Measurements from ENCODE around the gene SLCO4A1. TPM values are rescaled to one million over a fixed set of nuclear protein-coding genes. Genes with fewer than 3 reads are reported as not detected.

The SLCO4A1 gene
- total and polyA plus RNA-seq, 9 of the 15 experiments (the other 6 are each of a cell fraction or from before 2014, with no cell fraction given) = 1.6 to 21.9 (median 12.8) TPM

- peaks cover 53 to 95% of the 10 kb centered on the region in 2 experiments for H3K27me3 ChIP-seq (ENCODE audit: control insufficient read depth in 2 of 2, insufficient read depth in 2 of 2, low read length in 2 of 2)
- DNase-seq (ENCODE audit: extremely low read depth in 1 of 4, low spot score in 3 of 4) (no peak), FAIRE-seq (no peak), ATAC-seq (no peak)
- intact Hi-C loops (cut with micrococcal nuclease) = no loop called here
- no peaks in the 10 kb centered on the region for H3K9me1 ChIP-seq (ENCODE audit: control insufficient read depth, insufficient read depth, low read length)
- H3K9me3 ChIP-seq (replicated peaks; ENCODE audit: control insufficient read depth, insufficient read depth, low read depth, low read length) = no peaks in the 10 kb centered on the region
- no peak overlapping the region for H3K4me2 ChIP-seq (ENCODE audit: insufficient read depth, low read length)
- H3K9ac ChIP-seq (ENCODE audit: insufficient read depth in 1 of 2, low read depth in 2 of 2, low read length in 2 of 2) = no peak overlapping the region
- WGBS (ENCODE audit: insufficient coverage, low coverage, missing lambda C conversion rate) = 9% methylated on average over 5 of the region's 5 CpGs
- H3K4me3 ChIP-seq = no peak overlapping the region
- no peak overlapping the region for H3K27ac ChIP-seq (ENCODE audit: extremely low read depth, low read depth, low read length)
- H4K20me1 ChIP-seq (replicated peaks; ENCODE audit: control insufficient read depth, insufficient read depth, low read length) = peaks cover 11% of the 10 kb centered on the region; the same call in 1 of the 2 replicates
- TF ChIP-seq HEY1 (CRISPR knock-in tag; IDR thresholded peaks at IDR 0.05; ENCODE audit: borderline replicate concordance) (no peak), ZNF592 (IDR thresholded peaks at IDR 0.05) (no peak), KLF13 (tag; IDR thresholded peaks at IDR 0.05; ENCODE audit: borderline replicate concordance, low read depth) (no peak), FOSL1 (tag; conservative IDR thresholded peaks at IDR 0.05) (0 out of 2 replicates have a peak, but pooled peaks have one; percentile 33), KDM1A (IDR thresholded peaks at IDR 0.05) (no peak), IRF2 (CRISPR knock-in tag; IDR thresholded peaks at IDR 0.05) (no peak)
- TF ChIP-seq, protein P1, sequence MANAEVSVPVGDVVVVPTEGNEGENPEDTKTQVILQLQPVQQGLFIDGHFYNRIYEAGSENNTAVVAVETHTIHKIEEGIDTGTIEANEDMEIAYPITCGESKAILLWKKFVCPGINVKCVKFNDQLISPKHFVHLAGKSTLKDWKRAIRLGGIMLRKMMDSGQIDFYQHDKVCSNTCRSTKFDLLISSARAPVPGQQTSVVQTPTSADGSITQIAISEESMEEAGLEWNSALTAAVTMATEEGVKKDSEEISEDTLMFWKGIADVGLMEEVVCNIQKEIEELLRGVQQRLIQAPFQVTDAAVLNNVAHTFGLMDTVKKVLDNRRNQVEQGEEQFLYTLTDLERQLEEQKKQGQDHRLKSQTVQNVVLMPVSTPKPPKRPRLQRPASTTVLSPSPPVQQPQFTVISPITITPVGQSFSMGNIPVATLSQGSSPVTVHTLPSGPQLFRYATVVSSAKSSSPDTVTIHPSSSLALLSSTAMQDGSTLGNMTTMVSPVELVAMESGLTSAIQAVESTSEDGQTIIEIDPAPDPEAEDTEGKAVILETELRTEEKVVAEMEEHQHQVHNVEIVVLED (CRISPR knock-in tag; IDR thresholded peaks at IDR 0.05) = no peak
- POLR2A ChIA-PET = interaction anchor here (0.5 to 1.1 kb wide), 3 partner anchors 9 to 124 kb away, joined by 3 to 4 read pairs (median 4); no protein-coding TSS in a partner anchor
- H2AFZ ChIP-seq (ENCODE audit: low read depth, low read length) = no peak overlapping the region
- CTCF ChIA-PET (ENCODE audit: low intra/inter-chr PET ratio) = interaction anchor here (1.2 kb wide), 1 partner anchor 104 kb away, joined by 3 read pairs; no protein-coding TSS in a partner anchor
- no peaks in the 10 kb centered on the region for H3K36me3 ChIP-seq (ENCODE audit: control insufficient read depth, insufficient read depth, low read length)
- H3K4me1 ChIP-seq (replicated peaks in 1 of 2; ENCODE audit: control insufficient read depth in 2 of 2, insufficient read depth in 2 of 2, low read length in 2 of 2) = peaks cover 0 to 31% of the 10 kb centered on the region in 2 experiments; a peak in 4 of 5 replicates
- BruUV-seq (replicated peaks) = no TSS peak
- no peaks in the 10 kb centered on the region for H3K79me2 ChIP-seq (ENCODE audit: control insufficient read depth, insufficient read depth, low read length)
- in situ Hi-C loops (cut with MboI) = no loop called here
Measured at GRCh38 chr20:62703853-62704228, 61.5 kb downstream of the SLCO4A1 start.

Measured in K562 (cell line).